Common myeloid progenitor, CD34-positive (primary cell): ENCODE data around the gene MRS2.
"Not testable (repeated sequence)": the region's sequence is repeated elsewhere in the genome, so short reads cannot be mapped to it uniquely, and the experiment has no call there.

Source experiments
- CTCF ChIA-PET: fragments of 350-600 bp; sonication (Branson Sonifier 250); formaldehyde crosslinking; loops from one replicate; lab custom pipeline; 2021; ENCODE audit warnings: antibody characterized with exemption; lab: Charles Lee
- POLR2A ChIA-PET: fragments of 350-600 bp; sonication (Branson Sonifier 250); formaldehyde crosslinking; loops from one replicate; lab custom pipeline; 2021; ENCODE audit warnings: antibody characterized with exemption; lab: Charles Lee
- DNase-seq, 3 donors: peaks; one replicate each; pipeline versions ENCODE4 v3.0.0 to v3.0.0-alpha.2; 2013
- H3K27ac ChIP-seq, 2 experiments: 1 replicate in 1 of 2; 2 replicates in 1 of 2; pipeline ENCODE4 v1.7.0; 2013; ENCODE audit warnings: inconsistent platforms in 2 of 2, low read length in 2 of 2, mild to moderate bottlenecking in 2 of 2, low read depth in 1 of 2, moderate library complexity in 1 of 2; ENCODE audit not compliant: severe bottlenecking in 2 of 2, insufficient read depth in 1 of 2, poor library complexity in 1 of 2
- H3K27me3 ChIP-seq, 5 experiments: replicated peaks in 2 of 5; 1 replicate in 3 of 5; 2 replicates in 2 of 5; pipeline versions ENCODE4 v1.6.1 to v1.7.0; 2013; ENCODE audit warnings: low read length in 4 of 5, mild to moderate bottlenecking in 2 of 5, moderate library complexity in 2 of 5, inconsistent platforms in 1 of 5; ENCODE audit not compliant: insufficient read depth in 5 of 5, control insufficient read depth in 4 of 5
- H3K36me3 ChIP-seq, 4 experiments: 1 replicate in 2 of 4; 2 replicates in 2 of 4; pipeline versions ENCODE4 v1.6.1 to v1.7.0; 2013; ENCODE audit warnings: low read length in 3 of 4, control low read depth in 1 of 4, mild to moderate bottlenecking in 1 of 4; ENCODE audit not compliant: control insufficient read depth in 4 of 4, insufficient read depth in 4 of 4
- H3K4me1 ChIP-seq, 4 experiments: 1 replicate in 3 of 4; 2 replicates in 1 of 4; pipeline versions ENCODE4 v1.6.1 to v1.7.1; 2013; ENCODE audit warnings: low read length in 3 of 4, mild to moderate bottlenecking in 3 of 4, control low read depth in 1 of 4, inconsistent platforms in 1 of 4, moderate library complexity in 1 of 4; ENCODE audit not compliant: control insufficient read depth in 4 of 4, insufficient read depth in 4 of 4; ENCODE audit errors: control extremely low read depth in 1 of 4
- H3K4me3 ChIP-seq, 7 experiments: 1 replicate in 4 of 7; 2 replicates in 3 of 7; pipeline versions ENCODE4 v1.5.1 to v1.7.0; 2013; ENCODE audit warnings: mild to moderate bottlenecking in 7 of 7, low read length in 6 of 7, moderate library complexity in 6 of 7, inconsistent platforms in 2 of 7, low read depth in 2 of 7, control low read depth in 1 of 7; ENCODE audit not compliant: insufficient read depth in 4 of 7, control insufficient read depth in 1 of 7; ENCODE audit errors: extremely low read depth in 1 of 7
- H3K9me3 ChIP-seq, 5 experiments: 1 replicate in 4 of 5; 2 replicates in 1 of 5; pipeline versions ENCODE4 v1.6.1 to v1.7.1; 2013; ENCODE audit warnings: low read length in 4 of 5, mild to moderate bottlenecking in 2 of 5, inconsistent platforms in 1 of 5, low read depth in 1 of 5, moderate library complexity in 1 of 5; ENCODE audit not compliant: control insufficient read depth in 4 of 5, insufficient read depth in 2 of 5; ENCODE audit errors: control extremely low read depth in 1 of 5
- WGBS: methylation state at CpG from one replicate; pipeline ENCODE4 v1.1.5; 2013; ENCODE audit not compliant: insufficient coverage; 5-methylcytosine and 5-hydroxymethylcytosine counted together

The MRS2 gene

GRCh38 chr6:24397631-24398030 lies 5.1 kb upstream of the MRS2 start:
- no peak for DNase-seq
- Histone ChIP-seq H3K4me3 (no peak overlapping the region), H3K27ac (no peak overlapping the region), H3K27me3 (no peaks in the 10 kb centered on the region), H3K36me3 (no peaks in the 10 kb centered on the region), H3K4me1 (peaks cover 0 to 9% (median 4%) of the 10 kb centered on the region in 4 experiments), H3K9me3 (peaks cover 0 to 11% (median 6%) of the 10 kb centered on the region in 5 experiments)
- ChIA-PET CTCF (interaction anchor here (0.7 to 1.1 kb wide), 3 partner anchors 9 to 192 kb away, joined by 3 to 4 read pairs (median 4); no protein-coding TSS in a partner anchor), POLR2A (no interaction called here)
- WGBS, result 100% methylated on average over 1 of the region's 1 CpG

GRCh38 chr6:24400045-24401039 lies 2.4 kb upstream of the MRS2 start:
- peaks cover 0 to 11% (median 6%) of the 10 kb centered on the region in 5 experiments for H3K9me3 ChIP-seq
- CTCF ChIA-PET, H3K36me3 ChIP-seq, POLR2A ChIA-PET, H3K27ac ChIP-seq, H3K27me3 ChIP-seq: not testable (repeated sequence)
- 29% methylated on average over 10 of the region's 17 CpGs for WGBS
- peak overlapping the region in 2 of 7 experiments; percentile 19 to 20 for H3K4me3 ChIP-seq
- peaks cover 4 to 22% (median 12%) of the 10 kb centered on the region in 4 experiments for H3K4me1 ChIP-seq
- peak in 1 of 3 donors; percentile 29 for DNase-seq

- Histone ChIP-seq H3K27me3 (no peaks in the 10 kb centered on the region), H3K4me3 (no peak overlapping the region), H3K27ac (no peak overlapping the region), H3K4me1 (peaks cover 4 to 22% (median 12%) of the 10 kb centered on the region in 4 experiments), H3K9me3 (peaks cover 0 to 8% (median 3%) of the 10 kb centered on the region in 5 experiments), H3K36me3 (peaks cover 0 to 12% (median 5%) of the 10 kb centered on the region in 4 experiments)
- ChIA-PET POLR2A (no interaction called here), CTCF (no interaction called here)
- 93% methylated on average over 3 of the region's 4 CpGs for WGBS
- no peak for DNase-seq
These were observed 1.3 kb upstream of the MRS2 start for GRCh38 chr6:24401458-24401857.

GRCh38 chr6:24403501-24403824 lies 727 bp downstream of the MRS2 start:
- ChIA-PET CTCF (interaction anchor here (1.8 kb wide), 1 partner anchor 120 kb away, joined by 4 read pairs; no protein-coding TSS in a partner anchor), POLR2A (no interaction called here)
- Histone ChIP-seq H3K4me1 (peaks cover 4 to 22% (median 12%) of the 10 kb centered on the region in 4 experiments), H3K9me3 (no peaks in the 10 kb centered on the region), H3K27me3 (no peaks in the 10 kb centered on the region), H3K36me3 (peaks cover 8 to 21% (median 15%) of the 10 kb centered on the region in 4 experiments), H3K27ac (peak overlapping the region; percentile 28 to 75), H3K4me3 (peak overlapping the region; percentile 71 to 98 (median 86))
- DNase-seq, result no peak
- 1% methylated on average over 11 of the region's 12 CpGs for WGBS

GRCh38 chr6:24405262-24405661 lies 2.5 kb downstream of the MRS2 start:
- WGBS, result 91% methylated on average over 4 of the region's 5 CpGs
- CTCF ChIA-PET, result interaction anchor here (1.1 kb wide), 1 partner anchor 122 kb away, joined by 3 read pairs; no protein-coding TSS in a partner anchor
- no peak overlapping the region for H3K27ac ChIP-seq
- POLR2A ChIA-PET, result no interaction called here
- no peaks in the 10 kb centered on the region for H3K27me3 ChIP-seq
- DNase-seq, result no peak
- H3K4me3 ChIP-seq, result no peak overlapping the region
- H3K9me3 ChIP-seq, result no peaks in the 10 kb centered on the region
- peaks cover 14 to 30% (median 23%) of the 10 kb centered on the region in 4 experiments for H3K36me3 ChIP-seq
- H3K4me1 ChIP-seq, result peaks cover 4 to 18% (median 12%) of the 10 kb centered on the region in 4 experiments

- Histone ChIP-seq H3K4me3 (no peak overlapping the region), H3K9me3 (no peaks in the 10 kb centered on the region), H3K4me1 (peaks cover 3 to 7% (median 5%) of the 10 kb centered on the region in 4 experiments), H3K27me3 (no peaks in the 10 kb centered on the region), H3K27ac (peak overlapping the region in 1 of 2 experiments; percentile 25), H3K36me3 (peaks cover 18 to 59% (median 41%) of the 10 kb centered on the region in 4 experiments)
- CTCF ChIA-PET, result no interaction called here
- POLR2A ChIA-PET, result no interaction called here
- no peak for DNase-seq
- 100% methylated on average over 2 of the region's 2 CpGs for WGBS
These were observed 6.1 kb downstream of the MRS2 start for GRCh38 chr6:24408719-24409410.
